ENCODE results near the gene TNFRSF6B.
A peak's percentile ranks its signal among the peaks of the same experiment; 100 is the strongest.

The TNFRSF6B gene

DNA sequence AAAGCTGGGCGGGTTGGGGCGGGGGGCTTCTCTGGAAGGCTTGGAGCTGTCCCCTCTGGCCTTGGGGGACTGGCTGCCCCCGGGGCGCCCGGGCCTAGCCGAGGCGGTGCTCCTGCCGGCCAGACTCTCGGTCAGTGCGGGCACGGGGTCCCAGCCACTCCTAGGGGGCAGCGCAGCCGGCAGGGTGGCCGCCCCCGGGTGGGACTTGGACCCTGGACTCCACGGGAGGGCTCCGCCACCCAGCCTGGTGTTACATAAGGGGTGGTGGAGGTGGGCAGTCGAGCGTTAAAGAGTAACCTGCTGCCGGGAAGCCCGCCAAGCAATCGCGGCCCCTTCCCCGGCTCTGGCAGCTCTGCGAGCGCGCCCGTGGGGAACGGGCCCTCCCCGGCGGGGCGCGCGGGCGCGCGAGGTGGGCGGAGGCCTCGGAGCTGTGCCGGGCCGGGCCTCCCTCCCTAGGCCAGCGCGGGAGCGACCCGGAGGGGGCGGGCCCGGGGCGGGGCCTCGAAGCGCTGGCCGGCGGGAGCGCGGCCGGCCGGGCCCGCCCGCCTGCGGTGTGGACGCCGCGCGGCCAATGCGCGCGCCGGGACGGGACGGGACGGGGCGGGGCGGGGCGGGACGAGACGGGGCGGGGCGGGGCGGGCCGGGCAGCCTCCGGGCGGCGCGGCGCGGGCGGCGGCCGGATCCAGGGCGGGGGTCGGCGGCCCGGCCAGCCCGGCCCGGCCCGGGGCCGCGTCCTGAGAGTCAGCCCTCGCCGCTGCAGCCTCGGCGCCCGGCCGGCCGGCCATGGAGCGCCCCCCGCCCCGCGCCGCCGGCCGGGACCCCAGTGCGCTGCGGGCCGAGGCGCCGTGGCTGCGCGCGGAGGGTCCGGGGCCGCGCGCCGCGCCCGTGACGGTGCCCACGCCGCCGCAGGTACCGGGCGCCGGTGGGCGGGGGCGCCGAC is 42.9 kb downstream of the TNFRSF6B start, which contains the start of gene SLC2A4RG:
Gene SLC2A4RG, plus strand, starts transcription at position 647 of the 940 bp plus-strand sequence. Its CDS starts 137 bp downstream, at position 784.
- peak; percentile 69 to 70 for DNase-seq

GRCh38 chr20:63740070-63740626 is 43.7 kb downstream of the TNFRSF6B start:
- DNase-seq: peak; percentile 38 to 42

DNA sequence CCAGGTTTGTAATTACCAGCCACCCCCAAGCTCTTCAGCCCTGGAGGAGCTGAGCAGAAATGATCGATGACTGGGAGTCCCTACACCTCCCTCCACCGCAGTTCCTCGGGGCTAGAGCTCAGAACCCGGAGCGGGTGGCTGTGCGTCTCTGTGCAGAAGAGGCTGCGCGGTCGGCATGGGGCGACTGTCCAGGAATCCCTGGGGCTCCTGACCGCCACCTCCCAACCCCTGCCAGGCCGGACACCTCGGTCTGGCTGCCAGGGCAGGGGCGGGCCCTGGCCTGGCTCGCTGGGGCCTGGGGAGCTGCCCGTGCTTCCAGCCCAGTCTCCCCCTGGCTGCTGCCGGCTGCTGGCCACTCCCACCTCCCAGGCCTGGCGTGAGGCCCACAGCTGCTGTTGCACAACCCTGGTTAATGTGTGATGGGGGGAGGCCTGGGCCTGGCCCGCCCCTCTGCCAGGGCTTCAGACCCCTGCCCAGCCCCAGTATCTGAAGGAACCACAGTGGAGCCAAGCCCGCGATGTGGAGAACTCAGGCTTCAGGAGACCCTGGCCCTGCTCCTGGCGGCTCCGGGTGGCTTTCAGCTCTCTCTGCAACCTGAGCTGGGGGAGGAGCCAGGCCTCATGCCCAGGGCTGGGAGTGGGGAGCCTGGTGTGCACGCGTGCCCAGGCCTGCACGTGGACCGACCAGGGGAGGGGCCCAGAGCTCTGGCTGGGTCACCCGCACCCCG is 44.3 kb downstream of the TNFRSF6B start:
- DNase-seq: peak; percentile 33 to 48

GRCh38 chr20:63741354-63741675 is 44.9 kb downstream of the TNFRSF6B start:
- no peak for DNase-seq

GRCh38 chr20:63741676-63742380 is 45.4 kb downstream of the TNFRSF6B start:
- no peak for DNase-seq

DNA sequence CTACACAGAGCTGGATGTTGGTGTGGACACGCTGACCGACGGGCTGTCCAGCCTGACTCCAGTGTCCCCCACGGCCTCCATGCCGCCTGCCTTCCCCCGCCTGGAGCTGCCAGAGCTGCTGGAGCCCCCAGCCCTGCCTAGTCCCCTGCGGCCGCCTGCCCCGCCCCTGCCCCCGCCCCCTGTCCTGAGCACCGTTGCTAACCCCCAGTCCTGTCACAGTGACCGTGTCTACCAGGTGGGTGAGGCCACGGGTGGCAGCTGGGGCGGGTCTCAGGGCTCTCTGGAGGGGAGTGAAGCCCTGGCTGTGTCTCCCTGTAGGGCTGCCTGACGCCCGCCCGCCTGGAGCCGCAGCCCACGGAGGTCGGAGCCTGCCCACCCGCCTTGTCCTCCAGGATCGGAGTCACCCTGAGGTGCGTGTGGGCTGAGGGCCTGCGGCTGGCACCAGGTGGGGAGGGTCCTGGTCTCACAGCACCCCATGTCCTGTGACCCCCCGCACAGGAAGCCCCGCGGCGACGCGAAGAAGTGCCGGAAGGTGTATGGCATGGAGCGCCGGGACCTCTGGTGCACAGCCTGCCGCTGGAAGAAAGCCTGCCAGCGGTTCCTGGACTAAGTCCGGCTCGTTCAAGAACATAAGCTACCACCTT is 46.1 kb downstream of the TNFRSF6B start:
- no peak for DNase-seq

DNA sequence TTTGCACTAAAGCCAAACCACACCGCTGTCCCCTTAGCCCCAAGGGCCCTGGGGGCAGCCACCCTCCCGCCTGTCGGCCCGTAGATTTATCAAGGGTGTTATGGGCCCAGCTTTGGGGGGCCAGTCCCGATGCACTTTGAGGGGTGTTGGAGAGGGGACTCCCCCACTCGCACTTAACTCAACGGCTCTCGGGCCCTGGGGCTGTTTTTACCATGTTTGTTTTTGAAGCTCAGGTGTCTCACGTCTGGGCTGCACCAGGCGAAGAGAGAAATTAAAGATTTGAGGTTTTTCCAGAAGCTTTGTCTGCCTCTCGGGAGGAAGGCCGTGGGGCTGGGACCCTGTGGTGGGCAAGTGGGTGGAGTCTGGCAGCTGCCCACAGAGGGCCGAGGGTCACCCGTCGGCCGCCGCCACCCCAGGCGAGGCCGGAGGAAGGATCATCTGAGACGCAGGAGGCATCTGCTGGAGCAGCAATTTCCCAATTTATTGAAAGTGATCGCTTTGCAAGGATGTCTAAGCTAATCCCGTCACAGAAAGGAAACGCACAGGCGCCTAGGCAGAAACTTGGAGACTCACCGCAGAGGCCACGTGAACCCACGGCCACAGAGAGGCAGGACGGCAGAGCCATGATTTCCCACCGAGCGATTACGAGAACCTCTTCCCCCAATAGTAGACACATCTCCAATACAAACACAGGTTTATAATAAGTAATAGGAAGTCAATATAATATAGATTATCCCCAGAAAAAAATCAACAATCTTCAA is 46.9 kb downstream of the TNFRSF6B start:
- no peak for DNase-seq

DNA sequence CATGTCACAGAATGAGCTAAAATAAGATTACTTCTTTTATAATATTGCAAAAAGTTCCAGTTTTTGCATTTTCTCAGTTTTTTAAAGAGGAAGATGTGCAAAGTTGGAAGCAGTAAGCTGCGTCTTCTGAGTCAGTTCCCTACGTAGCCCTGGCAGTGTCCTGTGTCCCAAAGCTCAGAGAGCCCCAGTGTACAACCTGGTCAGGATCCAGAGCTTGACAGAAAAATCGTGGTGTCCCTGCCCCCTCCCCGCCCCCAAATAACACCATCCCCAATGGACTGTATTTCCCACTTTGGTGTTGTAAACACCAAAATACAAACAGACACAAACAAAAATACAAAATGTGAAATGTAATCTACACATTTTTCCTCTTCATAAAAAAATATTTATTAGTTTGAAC is 47.7 kb downstream of the TNFRSF6B start:
- no peak for DNase-seq

- no peak for DNase-seq
These were observed 48.3 kb downstream of the TNFRSF6B start for GRCh38 chr20:63744574-63745423.

GRCh38 chr20:63745424-63745805 is 49.0 kb downstream of the TNFRSF6B start:
- DNase-seq: no peak

GRCh38 chr20:63745961-63746731 is 49.7 kb downstream of the TNFRSF6B start:
- DNase-seq: no peak

- no peak for DNase-seq
These were observed 50.4 kb downstream of the TNFRSF6B start for GRCh38 chr20:63746751-63747315.

GRCh38 chr20:63747622-63748069 is 51.2 kb downstream of the TNFRSF6B start:
- DNase-seq: no peak
